Kidney epithelial cell (primary cell): ENCODE results near the gene UNC13D. TPM values are rescaled to one million over a fixed set of nuclear protein-coding genes. Genes with fewer than 3 reads are reported as not detected.
"Not testable (repeated sequence)": the region's sequence is repeated elsewhere in the genome, so short reads cannot be mapped to it uniquely, and the experiment has no call there.

ENCODE experiments used
- DNase-seq: peaks from one replicate; pipeline ENCODE4 v3.0.0-alpha.2; 2010; ENCODE audit warnings: low read depth
- H3K27me3 ChIP-seq: 2 replicates; pipeline ENCODE4 v1.6.0; 2011; ENCODE audit warnings: low read length; ENCODE audit not compliant: control insufficient read depth, insufficient read depth
- H3K36me3 ChIP-seq: 2 replicates; pipeline ENCODE4 v1.5.1; 2011; ENCODE audit warnings: low read length; ENCODE audit not compliant: control insufficient read depth, insufficient read depth
- H3K4me3 ChIP-seq: 2 replicates; pipeline ENCODE4 v1.5.1; 2011; ENCODE audit warnings: low read depth, mild to moderate bottlenecking, control low read depth, low read length
- CTCF ChIP-seq: IDR thresholded peaks from 2 replicates; pipeline ENCODE4 v1.5.1; 2011; ENCODE audit warnings: mild to moderate bottlenecking, moderate library complexity, low read length, control low read depth, inconsistent platforms; ENCODE audit not compliant: insufficient read depth, poor library complexity, severe bottlenecking
- total RNA-seq: library from RNA; depleted of rRNA; stranded (reverse); fragments of >200 nt; gene quantifications from 2 replicates; pipeline ENCODE4 v1.2.3, GENCODE V29; 2015

UNC13D gene
- total RNA-seq, 1 donor from 2014 or later = 14.0 TPM

GRCh38 chr17:75812096-75813013, 31.8 kb downstream of the UNC13D start:
- no peaks in the 10 kb centered on the region for H3K27me3 ChIP-seq
- no peak for DNase-seq
- TF ChIP-seq CTCF = no peak
- no peak overlapping the region for H3K4me3 ChIP-seq
- peaks cover 6% of the 10 kb centered on the region for H3K36me3 ChIP-seq

- Histone ChIP-seq H3K27me3 (no peaks in the 10 kb centered on the region), H3K4me3 (no peak overlapping the region), H3K36me3 (peaks cover 6% of the 10 kb centered on the region)
- DNase-seq = no peak
- TF ChIP-seq CTCF = no peak
These were observed 33.0 kb downstream of the UNC13D start for GRCh38 chr17:75811174-75811573.

GRCh38 chr17:75810756-75811155, 33.4 kb downstream of the UNC13D start:
- not testable (repeated sequence) for DNase-seq, H3K36me3 ChIP-seq, H3K4me3 ChIP-seq, H3K27me3 ChIP-seq

DNA sequence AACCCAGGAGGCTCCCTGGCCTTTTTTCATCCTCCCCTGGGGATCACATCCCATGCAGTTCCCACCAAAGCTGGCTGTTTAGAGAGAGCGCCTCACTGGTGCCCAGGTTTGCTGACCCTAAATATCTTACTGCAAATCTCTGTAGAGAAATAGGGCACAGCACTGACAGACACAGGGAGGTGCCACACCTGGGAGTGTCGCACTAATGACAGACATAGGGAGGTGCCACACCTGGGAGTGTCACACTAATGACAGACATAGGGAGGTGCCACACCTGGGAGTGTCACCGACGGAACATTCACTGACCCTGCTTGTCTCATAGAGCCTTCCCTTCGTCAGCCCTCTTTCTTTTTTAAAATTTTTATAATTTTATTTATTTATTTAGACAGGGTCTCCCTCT, 34.0 kb downstream of the UNC13D start:
- Histone ChIP-seq H3K4me3 (no peak overlapping the region), H3K27me3 (no peaks in the 10 kb centered on the region), H3K36me3 (peaks cover 6% of the 10 kb centered on the region)
- TF ChIP-seq CTCF = no peak
- DNase-seq = no peak

GRCh38 chr17:75809631-75810111, 34.5 kb downstream of the UNC13D start:
- no peak for TF ChIP-seq CTCF
- no peaks in the 10 kb centered on the region for H3K27me3 ChIP-seq
- H3K36me3 ChIP-seq = peaks cover 6% of the 10 kb centered on the region
- no peak for DNase-seq
- no peak overlapping the region for H3K4me3 ChIP-seq

DNA sequence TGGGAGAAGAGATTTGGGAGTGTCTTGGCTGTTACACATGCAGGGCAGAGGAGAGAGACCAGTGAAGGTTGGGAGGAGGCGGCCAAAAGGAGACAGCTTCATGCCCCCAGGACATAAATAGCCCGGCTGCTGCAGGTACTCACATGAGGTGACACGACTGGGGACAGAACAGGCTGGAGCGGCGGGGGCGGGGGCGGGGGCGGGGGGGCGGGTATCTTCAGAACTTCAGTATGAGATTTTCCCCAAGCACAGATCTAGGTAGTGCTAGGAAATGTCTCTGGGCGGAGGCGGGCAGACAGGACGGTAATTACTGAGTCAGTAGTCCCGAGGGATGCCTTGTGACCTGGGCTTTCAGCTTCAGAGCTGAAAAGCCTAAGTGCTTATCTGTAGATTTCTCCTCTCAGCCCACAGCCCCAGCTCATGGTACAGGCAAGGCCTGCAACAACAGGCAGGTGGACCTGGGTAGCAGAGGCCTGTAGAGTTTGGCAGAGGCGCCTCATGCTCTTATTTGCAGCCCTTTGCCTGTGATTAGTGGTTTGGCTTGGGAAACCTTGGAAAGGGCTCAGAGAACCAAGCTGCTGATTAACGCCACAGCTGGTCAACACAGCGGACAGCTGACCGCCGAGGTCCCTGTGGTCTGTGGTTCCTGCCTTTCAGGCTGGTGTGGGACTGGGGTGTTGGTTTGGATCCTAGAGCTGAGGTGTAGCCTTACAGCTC, 35.1 kb downstream of the UNC13D start:
- H3K36me3 ChIP-seq = peaks cover 6% of the 10 kb centered on the region
- no peak for DNase-seq
- TF ChIP-seq CTCF = no peak
- H3K4me3 ChIP-seq = no peak overlapping the region
- no peaks in the 10 kb centered on the region for H3K27me3 ChIP-seq
